Type B pancreatic cell (in vitro differentiated cells): ENCODE results near the gene SIM1. TPM values are rescaled to one million over a fixed set of nuclear protein-coding genes. Genes with fewer than 3 reads are reported as not detected.
A peak's percentile ranks its signal among the peaks of the same experiment; 100 is the strongest.

ENCODE experiments used
- DNase-seq: peaks from one replicate; pipeline ENCODE4 v3.0.0; 2021; ENCODE audit warnings: mixed read lengths; ENCODE audit not compliant: unreplicated experiment; ENCODE audit errors: extremely low spot score
- H3K27ac Mint-ChIP-seq: 2 replicates; pipeline ENCODE4 v1.8.0; 2021; ENCODE audit warnings: mild to moderate bottlenecking, mixed read lengths
- H3K27me3 Mint-ChIP-seq: 2 replicates; pipeline ENCODE4 v1.8.0; 2021; ENCODE audit warnings: mixed read lengths
- H3K36me3 Mint-ChIP-seq: 2 replicates; pipeline ENCODE4 v1.8.0; 2021; ENCODE audit warnings: mixed read lengths
- H3K4me1 Mint-ChIP-seq: one replicate; pipeline ENCODE4 v1.8.0; 2021; ENCODE audit warnings: mixed read lengths; ENCODE audit not compliant: unreplicated experiment
- H3K4me3 Mint-ChIP-seq: 2 replicates; pipeline ENCODE4 v1.8.0; 2021; ENCODE audit warnings: mild to moderate bottlenecking, mixed read lengths
- H3K9me3 Mint-ChIP-seq: 2 replicates; pipeline ENCODE4 v1.8.0; 2021; ENCODE audit warnings: mixed read lengths
- total RNA-seq: library from RNA; stranded (reverse); gene quantifications from 2 replicates; pipeline ENCODE4 v1.2.1, GENCODE V29; 2021; ENCODE audit warnings: low replicate concordance
- TF ChIP-seq, protein P1 (sequence below): fragments of 200-600 bp; sonication (generic); conservative IDR thresholded peaks from 2 replicates; pipeline ENCODE4 v1.5.0; 2021; ENCODE audit warnings: antibody characterized with exemption, mild to moderate bottlenecking

SIM1 gene
- total RNA-seq, 1 donor from 2014 or later: 7.1 TPM

DNA sequence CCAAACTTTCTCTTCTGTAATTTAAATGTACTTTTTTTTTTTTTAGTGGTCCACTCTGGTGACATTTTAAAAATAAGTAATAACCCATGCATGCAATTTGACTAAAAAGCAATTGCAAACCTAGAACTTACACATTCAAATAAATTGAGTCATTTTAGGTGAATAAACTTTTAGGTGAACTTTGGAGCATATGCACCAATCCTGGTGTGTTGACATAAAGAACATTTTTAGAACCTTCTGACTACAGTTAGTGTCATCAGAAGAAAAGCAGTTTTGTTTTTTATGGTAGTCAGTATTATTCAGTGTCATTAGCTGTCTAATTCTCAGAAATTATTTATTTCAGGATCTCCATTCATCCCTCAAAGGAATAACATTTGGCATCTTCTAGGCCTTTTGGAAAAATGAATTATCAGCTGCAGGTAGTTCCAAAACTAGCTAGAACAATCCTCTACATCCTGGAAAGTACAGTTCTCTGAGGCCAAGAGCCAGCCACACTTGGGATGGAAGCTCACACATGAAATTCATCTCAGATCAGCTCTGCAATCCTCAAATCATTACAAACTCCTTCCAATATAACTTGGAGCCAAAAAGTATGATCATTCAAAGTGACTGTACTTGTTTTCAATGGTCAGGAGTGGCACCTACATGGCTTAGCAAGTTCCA lies 38.5 kb upstream of the SIM1 start:
- H3K36me3 Mint-ChIP-seq: no peaks in the 10 kb centered on the region
- peaks cover 5% of the 10 kb centered on the region for H3K9me3 Mint-ChIP-seq
- H3K27me3 Mint-ChIP-seq: no peaks in the 10 kb centered on the region
- H3K4me3 Mint-ChIP-seq: no peak overlapping the region
- no peak overlapping the region for H3K27ac Mint-ChIP-seq
- DNase-seq: no peak
- H3K4me1 Mint-ChIP-seq: no peaks in the 10 kb centered on the region
- TF ChIP-seq, protein P1, sequence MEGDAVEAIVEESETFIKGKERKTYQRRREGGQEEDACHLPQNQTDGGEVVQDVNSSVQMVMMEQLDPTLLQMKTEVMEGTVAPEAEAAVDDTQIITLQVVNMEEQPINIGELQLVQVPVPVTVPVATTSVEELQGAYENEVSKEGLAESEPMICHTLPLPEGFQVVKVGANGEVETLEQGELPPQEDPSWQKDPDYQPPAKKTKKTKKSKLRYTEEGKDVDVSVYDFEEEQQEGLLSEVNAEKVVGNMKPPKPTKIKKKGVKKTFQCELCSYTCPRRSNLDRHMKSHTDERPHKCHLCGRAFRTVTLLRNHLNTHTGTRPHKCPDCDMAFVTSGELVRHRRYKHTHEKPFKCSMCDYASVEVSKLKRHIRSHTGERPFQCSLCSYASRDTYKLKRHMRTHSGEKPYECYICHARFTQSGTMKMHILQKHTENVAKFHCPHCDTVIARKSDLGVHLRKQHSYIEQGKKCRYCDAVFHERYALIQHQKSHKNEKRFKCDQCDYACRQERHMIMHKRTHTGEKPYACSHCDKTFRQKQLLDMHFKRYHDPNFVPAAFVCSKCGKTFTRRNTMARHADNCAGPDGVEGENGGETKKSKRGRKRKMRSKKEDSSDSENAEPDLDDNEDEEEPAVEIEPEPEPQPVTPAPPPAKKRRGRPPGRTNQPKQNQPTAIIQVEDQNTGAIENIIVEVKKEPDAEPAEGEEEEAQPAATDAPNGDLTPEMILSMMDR: no peak

DNA sequence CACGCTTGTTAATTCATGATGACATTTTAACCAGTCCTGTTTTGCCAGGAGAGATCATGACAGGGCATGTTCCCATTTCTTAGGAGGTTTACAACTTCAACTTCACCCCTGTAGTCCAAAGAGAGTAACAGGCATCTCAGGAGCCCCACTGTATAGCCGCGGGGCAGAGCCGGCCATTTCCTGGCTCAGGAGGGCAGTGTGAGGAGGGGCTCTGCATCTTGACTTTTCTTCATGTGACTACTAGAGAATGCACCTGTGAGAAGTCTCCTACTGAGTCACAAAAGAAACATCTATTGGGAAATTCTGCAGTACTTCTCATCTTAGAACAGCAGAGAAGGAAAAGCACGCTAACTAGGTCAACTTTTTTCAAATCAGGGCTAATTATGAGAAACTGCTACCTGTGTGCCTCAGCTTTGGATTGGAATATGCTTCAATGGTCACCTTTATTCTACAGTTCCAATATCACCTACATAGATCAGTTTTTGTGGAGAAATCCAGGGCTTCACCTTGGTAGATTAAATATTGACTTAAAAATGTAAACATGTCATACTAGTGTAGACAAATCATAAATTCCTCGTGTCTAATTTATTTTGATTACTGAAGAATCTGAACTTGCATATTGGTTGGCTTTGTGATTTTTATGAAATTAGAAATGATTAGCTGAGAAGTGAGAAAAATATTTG lies 28.6 kb upstream of the SIM1 start:
- Mint-ChIP-seq H3K36me3 (no peaks in the 10 kb centered on the region), H3K27ac (no peak overlapping the region), H3K27me3 (peaks cover 3% of the 10 kb centered on the region), H3K4me1 (peaks cover 24% of the 10 kb centered on the region), H3K4me3 (peak overlapping the region; percentile 12), H3K9me3 (peaks cover 17% of the 10 kb centered on the region)
- TF ChIP-seq, protein P1: no peak
- DNase-seq: no peak

DNA sequence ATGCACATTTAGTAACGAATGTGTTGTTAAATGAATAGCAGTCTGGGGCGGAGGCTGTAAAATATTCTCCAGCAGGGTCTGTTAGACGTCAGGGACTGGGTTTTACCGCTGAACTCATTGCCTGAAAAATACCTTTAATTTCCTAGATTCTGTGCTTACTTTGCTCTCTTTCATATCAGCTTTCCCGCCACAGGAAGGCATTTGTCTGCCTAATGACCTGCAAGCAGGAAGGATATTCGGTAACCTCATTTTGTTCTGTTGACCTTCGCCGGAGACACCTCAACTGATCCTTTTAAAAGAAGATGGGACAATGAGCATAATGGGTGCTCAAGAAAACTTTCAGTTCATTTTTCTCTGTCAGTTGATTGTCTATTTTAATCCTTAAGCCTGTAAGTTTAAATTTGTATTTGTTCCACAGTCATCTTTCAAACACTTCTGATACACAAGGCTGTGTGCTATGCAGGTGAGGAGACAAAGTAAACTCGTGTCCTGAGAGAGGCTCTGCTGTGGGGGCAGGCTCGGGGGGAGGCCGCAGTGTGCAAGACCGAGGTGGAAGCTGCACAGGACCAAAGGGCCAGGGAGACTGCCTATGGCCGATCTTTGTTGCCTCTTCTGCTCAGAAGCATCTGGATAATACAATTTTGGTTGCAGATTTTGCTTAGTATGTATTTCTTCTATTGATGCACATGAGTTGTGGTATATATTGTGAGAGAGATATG lies 27.4 kb upstream of the SIM1 start:
- TF ChIP-seq, protein P1: no peak
- Mint-ChIP-seq H3K9me3 (peaks cover 13% of the 10 kb centered on the region), H3K27ac (no peak overlapping the region), H3K4me3 (peak overlapping the region; percentile 53), H3K27me3 (peaks cover 6% of the 10 kb centered on the region), H3K4me1 (peaks cover 24% of the 10 kb centered on the region), H3K36me3 (no peaks in the 10 kb centered on the region)
- DNase-seq: no peak

DNA sequence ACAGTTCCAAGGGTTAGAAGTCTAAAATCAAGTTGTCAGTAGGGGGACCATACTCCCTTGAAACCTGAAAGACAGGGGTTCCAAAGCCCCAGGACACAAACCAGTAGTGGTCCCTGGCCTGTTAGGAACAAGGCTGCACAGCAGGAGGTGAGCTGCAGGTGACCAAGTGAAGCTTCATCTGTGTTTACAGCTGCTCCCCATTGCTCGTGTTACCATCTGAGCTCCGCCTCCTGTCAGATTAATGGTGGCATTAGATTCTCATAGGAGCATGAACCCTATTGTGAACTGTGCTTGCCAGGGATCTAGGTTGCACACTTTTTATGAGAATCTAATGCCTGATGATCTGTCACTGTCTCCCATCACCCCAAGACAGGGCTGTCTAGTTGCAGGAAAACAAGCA lies 25.3 kb upstream of the SIM1 start:
- H3K4me1 Mint-ChIP-seq: peaks cover 24% of the 10 kb centered on the region

GRCh38 chr6:100488244-100488643 lies 23.5 kb upstream of the SIM1 start:
- Mint-ChIP-seq H3K27ac (no peak overlapping the region), H3K9me3 (peaks cover 9% of the 10 kb centered on the region), H3K4me3 (no peak overlapping the region), H3K4me1 (peaks cover 20% of the 10 kb centered on the region), H3K27me3 (peaks cover 9% of the 10 kb centered on the region), H3K36me3 (no peaks in the 10 kb centered on the region)
- no peak for DNase-seq
- TF ChIP-seq, protein P1: no peak

More for the DNA sequence above, 25.3 kb upstream of the SIM1 start:
- Mint-ChIP-seq H3K4me3 (no peak overlapping the region), H3K36me3 (no peaks in the 10 kb centered on the region), H3K27me3 (peaks cover 9% of the 10 kb centered on the region), H3K27ac (no peak overlapping the region), H3K9me3 (peaks cover 13% of the 10 kb centered on the region)
- TF ChIP-seq, protein P1: no peak
- DNase-seq: no peak
